GM10266 (cell line): Measurements from ENCODE around the gene SLC5A4.

ENCODE experiments used
- DNase-seq: peaks from one replicate; pipeline ENCODE4 v3.0.0; 2012; ENCODE audit errors: extremely low spot score
- CTCF ChIP-seq: IDR thresholded peaks from 2 replicates; pipeline ENCODE4 v1.5.1; 2012; ENCODE audit warnings: mild to moderate bottlenecking, low read depth; ENCODE audit not compliant: control insufficient read depth, insufficient read depth; ENCODE audit errors: missing control alignments

SLC5A4 gene

GRCh38 chr22:32232191-32232830, 22.8 kb downstream of the SLC5A4 start:
- no peak for TF ChIP-seq CTCF
- DNase-seq, result no peak

GRCh38 chr22:32226326-32227104, 28.6 kb downstream of the SLC5A4 start:
- no peak for TF ChIP-seq CTCF
- DNase-seq, result no peak

DNA sequence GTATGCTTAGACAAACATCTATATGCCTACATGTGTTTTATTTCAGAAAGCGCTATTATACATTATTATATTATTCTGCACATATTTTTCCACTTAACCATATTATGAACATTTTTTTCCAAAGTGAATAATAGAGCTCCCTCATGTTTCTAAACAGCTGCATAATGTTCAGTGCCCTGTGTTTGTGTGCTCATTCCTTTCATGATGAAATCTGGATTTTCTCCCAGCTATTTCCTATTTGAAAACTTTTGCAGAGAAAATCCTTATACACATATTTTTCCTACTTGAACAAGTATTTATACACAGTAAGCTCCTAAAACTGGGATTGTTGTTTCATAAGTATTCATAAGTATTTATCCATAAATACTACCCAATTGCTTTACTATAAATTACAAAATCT, 32.2 kb downstream of the SLC5A4 start:
- DNase-seq, result no peak
- no peak for TF ChIP-seq CTCF

- no peak for TF ChIP-seq CTCF
- DNase-seq, result no peak
These were observed 36.1 kb downstream of the SLC5A4 start for GRCh38 chr22:32219026-32219425.

DNA sequence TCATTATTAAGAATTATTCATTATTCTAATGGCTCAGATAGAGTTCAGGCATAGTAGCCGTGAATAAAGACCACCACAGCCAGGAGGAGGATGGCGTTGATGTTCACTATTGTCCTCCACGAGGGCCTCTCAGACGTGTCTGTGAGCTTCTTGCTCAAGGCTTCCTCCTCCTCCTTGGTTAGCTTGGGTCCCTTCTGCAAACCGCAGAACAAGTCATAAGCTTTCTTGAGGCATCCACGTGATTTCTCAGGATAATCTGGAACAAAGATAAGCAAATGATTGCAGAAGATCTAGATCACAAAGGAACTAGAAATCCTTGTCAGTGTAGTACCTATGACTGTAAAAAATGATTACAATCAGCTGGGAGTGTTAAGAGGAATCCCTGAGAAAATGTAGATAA, 36.7 kb downstream of the SLC5A4 start:
- no peak for TF ChIP-seq CTCF
- no peak for DNase-seq

DNA sequence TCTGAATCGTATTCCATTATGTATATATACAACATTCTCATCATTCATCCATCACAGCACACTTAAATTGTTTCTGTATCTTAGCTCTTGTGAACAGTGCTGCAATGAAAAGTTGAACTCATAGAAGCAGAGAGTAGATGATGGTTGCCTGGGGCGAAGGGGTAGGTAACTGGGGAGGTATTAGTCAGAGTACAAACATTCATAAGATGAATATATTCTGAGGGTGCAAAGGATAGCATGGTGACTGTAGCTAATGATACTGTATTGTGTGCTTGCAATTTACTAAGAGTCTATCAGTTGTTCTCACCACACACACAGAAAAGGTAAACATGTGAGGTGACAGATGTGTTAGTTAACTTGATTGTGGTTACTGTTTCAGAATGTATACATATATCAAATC, 37.7 kb downstream of the SLC5A4 start:
- DNase-seq, result no peak
- TF ChIP-seq CTCF, result no peak

GRCh38 chr22:32216911-32217310, 38.2 kb downstream of the SLC5A4 start:
- no peak for DNase-seq
- TF ChIP-seq CTCF, result no peak
